HEK293T (cell line): ENCODE data around the gene ZNF91.

Source experiments
- ARNT ChIP-seq: fragments of 450-650 bp; IDR thresholded peaks from 2 replicates; pipeline ENCODE4 v1.6.1; 2017; ENCODE audit warnings: mild to moderate bottlenecking
- CTBP1 ChIP-seq: fragments of 450-650 bp; IDR thresholded peaks from 2 replicates; pipeline ENCODE4 v1.6.1; 2016; ENCODE audit warnings: borderline replicate concordance
- FOXA1 ChIP-seq: fragments of 450-650 bp; IDR thresholded peaks from 2 replicates; pipeline ENCODE4 v1.6.1; 2016; ENCODE audit warnings: mild to moderate bottlenecking
- FOXK2 ChIP-seq: fragments of 450-650 bp; IDR thresholded peaks from 2 replicates; pipeline ENCODE4 v1.6.1; 2016; ENCODE audit warnings: mild to moderate bottlenecking
- FOXM1 ChIP-seq: fragments of 450-650 bp; IDR thresholded peaks from 2 replicates; pipeline ENCODE4 v1.6.1; 2017; ENCODE audit warnings: mild to moderate bottlenecking, borderline replicate concordance
- HDGF ChIP-seq: fragments of 450-650 bp; IDR thresholded peaks from 2 replicates; pipeline ENCODE4 v1.6.1; 2017; ENCODE audit warnings: antibody characterized with exemption, borderline replicate concordance
- L3MBTL2 ChIP-seq: fragments of 450-650 bp; conservative IDR thresholded peaks from 2 replicates; pipeline ENCODE4 v1.6.1; 2016; ENCODE audit warnings: mild to moderate bottlenecking
- NFRKB ChIP-seq: fragments of 450-650 bp; IDR thresholded peaks from 2 replicates; pipeline ENCODE4 v1.6.1; 2016; ENCODE audit warnings: mild to moderate bottlenecking, moderate library complexity
- SP1 ChIP-seq: fragments of 450-650 bp; IDR thresholded peaks from 2 replicates; pipeline ENCODE4 v1.6.1; 2017

DNA sequence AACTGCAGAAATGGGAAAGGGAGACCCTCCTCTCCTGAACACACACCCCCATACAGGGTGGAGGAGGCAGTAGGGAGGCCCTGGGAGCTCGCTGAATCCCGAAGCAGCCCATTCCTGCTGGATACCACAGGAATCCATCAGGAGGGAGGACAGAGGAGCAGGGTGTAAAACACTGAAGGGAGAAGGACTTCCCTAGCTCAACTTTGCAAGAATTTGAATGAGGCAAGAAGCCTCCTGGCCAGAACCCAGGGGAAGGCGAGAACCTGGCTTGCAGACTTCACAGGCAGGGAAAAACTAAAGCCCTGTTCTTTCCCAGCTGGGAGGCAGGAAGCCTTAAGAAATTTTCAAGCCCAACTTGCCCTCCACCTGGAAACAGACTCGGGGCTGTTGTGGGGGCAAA is 43.5 kb downstream of the ZNF91 start:
- TF ChIP-seq HDGF (no peak), ARNT (no peak), FOXM1 (no peak), FOXA1 (no peak), NFRKB (no peak), CTBP1 (no peak), SP1 (no peak), L3MBTL2 (no peak), FOXK2 (no peak)
